Pancreas (tissue), 10 donors: ENCODE measurements around the gene LSAMP. TPM values are rescaled to one million over a fixed set of nuclear protein-coding genes. Genes with fewer than 3 reads are reported as not detected.

Experiments
- ATAC-seq, 4 donors: fragments of 200-7000 bp; cut with Tn5 transposase; one replicate each; pipeline versions ENCODE4 v1.8.0 to v1.9.1; 2020; ENCODE audit warnings: mild to moderate bottlenecking in 4 of 4, moderate library complexity in 4 of 4
- DNase-seq, 6 donors: peaks; one replicate each; pipeline ENCODE4 v3.0.0-alpha.2; 2020
- FAIRE-seq: peaks from 2 replicates; lab custom pipeline; 2012; peaks lifted over from hg19 to GRCh38; lab: Jason Lieb, UNC
- H3K27ac ChIP-seq, 4 donors: fragments of 200-600 bp; sonication (generic); 1 replicate in 3 of 4; 2 replicates in 1 of 4; pipeline versions ENCODE4 v1.5.0 to v1.8.0; 2020
- H3K27me3 ChIP-seq, 4 donors: fragments of 200-600 bp; one replicate each; pipeline ENCODE4 v1.8.0; 2021
- H3K36me3 ChIP-seq, 3 donors: fragments of 200-600 bp; sonication (generic) in 1 of 3; one replicate each; pipeline versions ENCODE4 v1.5.0 to v1.8.0; 2020 to 2021
- H3K4me1 ChIP-seq, 3 donors: fragments of 200-600 bp; one replicate each; pipeline ENCODE4 v1.8.0; 2021
- H3K4me3 ChIP-seq, 4 donors: fragments of 200-600 bp; sonication (generic) in 2 of 4; one replicate each; pipeline versions ENCODE4 v1.5.0 to v1.8.0; 2020 to 2021
- H3K9me3 ChIP-seq, 4 donors: fragments of 200-600 bp; one replicate each; pipeline ENCODE4 v1.8.0; 2021
- WGBS, 2 donors: extraction: QIAGEN DNeasy Blood & Tissue Kit; methylation state at CpG; one replicate each; pipeline ENCODE4 v1.1.7; 2013; 5-methylcytosine and 5-hydroxymethylcytosine counted together
- intact Hi-C, 3 donors: fragments of 100-400 bp; cut with DNase I; formaldehyde crosslinking; loops; one replicate each; pipeline versions ENCODE4 v1.11.1 to v1.14.2; 2022
- polyA plus RNA-seq, 2 donors: library from polyadenylated mRNA; stranded (reverse); fragments of 200-250 nt; gene quantifications; one replicate each; pipeline ENCODE4 v1.2.3, GENCODE V29; 2013
- total RNA-seq, 6 donors: library from RNA; stranded (reverse); fragmentation: NEBNext Ultra II Directional in 4 of 6; extraction: Animal tissue kit (Norgen Biotek cat#: 25700) in 4 of 6; gene quantifications; one replicate each; pipeline versions ENCODE4 v1.2.1 to v1.2.4, GENCODE V29; 2021 to 2023
- TF ChIP-seq, protein P1 (sequence below), 4 donors: fragments of 200-600 bp; sonication (generic) in 3 of 4; IDR thresholded peaks; one replicate each; pipeline versions ENCODE4 v1.5.0 to v1.8.0; 2021; ENCODE audit warnings: antibody characterized with exemption in 4 of 4
- donor health status: healthy with polysubstance abuse.
- donor health status: DM: no; HTN: no; CAD: no; lungs with moderate emphysema.
- donor health status: DM: no; HTN: no; CAD: no.
- donor health status: control.
- donor health status: control.
- donor health status: Bipolar disorder and iron deficiency.
- donor health status: DM: yes; HTN: yes; CAD: no.
- donor health status: DM: no; HTN: no; CAD: no.
- donor health status: DM: no; HTN: no; CAD: no.
- donor health status: DM: yes; HTN: yes; CAD: no.

LSAMP gene
- total and polyA plus RNA-seq, 8 donors, result 0.51 to 5.5 (median 1.5) TPM

DNA sequence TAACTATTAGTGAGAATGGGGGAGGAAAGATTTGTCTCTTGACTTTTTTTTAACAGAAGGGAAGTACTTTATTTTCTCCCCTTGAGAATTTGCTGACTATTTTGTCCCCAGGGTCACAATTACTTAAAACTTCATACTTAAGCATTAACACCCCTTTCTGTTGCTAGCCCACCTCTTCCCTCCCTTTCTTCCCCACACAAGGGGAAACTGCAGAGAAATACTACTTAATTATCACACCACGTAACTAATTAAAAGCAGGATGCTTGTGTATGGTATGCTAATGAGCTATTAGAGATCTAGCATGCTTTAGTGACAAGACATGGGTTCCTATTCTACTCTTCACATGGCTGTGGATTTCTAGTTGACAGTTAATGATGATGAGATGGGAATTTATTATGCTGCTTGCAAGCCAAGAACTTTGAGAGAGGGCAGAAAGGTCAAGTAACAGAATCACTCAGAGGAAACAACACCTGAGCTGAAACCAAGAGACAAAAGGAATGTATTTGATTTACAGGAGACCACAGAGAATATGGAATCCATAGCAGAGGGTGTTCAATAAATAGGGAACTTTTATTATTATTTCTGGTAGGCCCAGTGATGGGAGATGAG is 179.2 kb downstream of the LSAMP start:
- Histone ChIP-seq H3K36me3 (no peaks in the 10 kb centered on the region), H3K9me3 (no peaks in the 10 kb centered on the region), H3K27me3 (no peaks in the 10 kb centered on the region), H3K4me3 (no peak overlapping the region), H3K4me1 (no peaks in the 10 kb centered on the region), H3K27ac (no peak overlapping the region)
- intact Hi-C loops, result no loop called here
- no peak for DNase-seq
- ATAC-seq, result no peak
- 58 to 67% methylated on average over 1 of the region's 1 CpG for WGBS, 2 donors
- no peak for FAIRE-seq
- TF ChIP-seq, protein P1, sequence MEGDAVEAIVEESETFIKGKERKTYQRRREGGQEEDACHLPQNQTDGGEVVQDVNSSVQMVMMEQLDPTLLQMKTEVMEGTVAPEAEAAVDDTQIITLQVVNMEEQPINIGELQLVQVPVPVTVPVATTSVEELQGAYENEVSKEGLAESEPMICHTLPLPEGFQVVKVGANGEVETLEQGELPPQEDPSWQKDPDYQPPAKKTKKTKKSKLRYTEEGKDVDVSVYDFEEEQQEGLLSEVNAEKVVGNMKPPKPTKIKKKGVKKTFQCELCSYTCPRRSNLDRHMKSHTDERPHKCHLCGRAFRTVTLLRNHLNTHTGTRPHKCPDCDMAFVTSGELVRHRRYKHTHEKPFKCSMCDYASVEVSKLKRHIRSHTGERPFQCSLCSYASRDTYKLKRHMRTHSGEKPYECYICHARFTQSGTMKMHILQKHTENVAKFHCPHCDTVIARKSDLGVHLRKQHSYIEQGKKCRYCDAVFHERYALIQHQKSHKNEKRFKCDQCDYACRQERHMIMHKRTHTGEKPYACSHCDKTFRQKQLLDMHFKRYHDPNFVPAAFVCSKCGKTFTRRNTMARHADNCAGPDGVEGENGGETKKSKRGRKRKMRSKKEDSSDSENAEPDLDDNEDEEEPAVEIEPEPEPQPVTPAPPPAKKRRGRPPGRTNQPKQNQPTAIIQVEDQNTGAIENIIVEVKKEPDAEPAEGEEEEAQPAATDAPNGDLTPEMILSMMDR (IDR thresholded peaks at IDR 0.05), result no peak

- H3K9me3 ChIP-seq, result no peaks in the 10 kb centered on the region
- intact Hi-C loops, result no loop called here
- 68 to 72% methylated on average over 8 of the region's 8 CpGs for WGBS, 2 donors
- no peak overlapping the region for H3K27ac ChIP-seq
- H3K36me3 ChIP-seq, result no peaks in the 10 kb centered on the region
- TF ChIP-seq, protein P1 (IDR thresholded peaks at IDR 0.05), result no peak
- H3K4me1 ChIP-seq, result no peaks in the 10 kb centered on the region
- no peak for FAIRE-seq
- ATAC-seq, result no peak
- no peak for DNase-seq
- no peaks in the 10 kb centered on the region for H3K27me3 ChIP-seq
- H3K4me3 ChIP-seq, result no peak overlapping the region
Measured at GRCh38 chr3:116265320-116265695, 180.0 kb downstream of the LSAMP start.

DNA sequence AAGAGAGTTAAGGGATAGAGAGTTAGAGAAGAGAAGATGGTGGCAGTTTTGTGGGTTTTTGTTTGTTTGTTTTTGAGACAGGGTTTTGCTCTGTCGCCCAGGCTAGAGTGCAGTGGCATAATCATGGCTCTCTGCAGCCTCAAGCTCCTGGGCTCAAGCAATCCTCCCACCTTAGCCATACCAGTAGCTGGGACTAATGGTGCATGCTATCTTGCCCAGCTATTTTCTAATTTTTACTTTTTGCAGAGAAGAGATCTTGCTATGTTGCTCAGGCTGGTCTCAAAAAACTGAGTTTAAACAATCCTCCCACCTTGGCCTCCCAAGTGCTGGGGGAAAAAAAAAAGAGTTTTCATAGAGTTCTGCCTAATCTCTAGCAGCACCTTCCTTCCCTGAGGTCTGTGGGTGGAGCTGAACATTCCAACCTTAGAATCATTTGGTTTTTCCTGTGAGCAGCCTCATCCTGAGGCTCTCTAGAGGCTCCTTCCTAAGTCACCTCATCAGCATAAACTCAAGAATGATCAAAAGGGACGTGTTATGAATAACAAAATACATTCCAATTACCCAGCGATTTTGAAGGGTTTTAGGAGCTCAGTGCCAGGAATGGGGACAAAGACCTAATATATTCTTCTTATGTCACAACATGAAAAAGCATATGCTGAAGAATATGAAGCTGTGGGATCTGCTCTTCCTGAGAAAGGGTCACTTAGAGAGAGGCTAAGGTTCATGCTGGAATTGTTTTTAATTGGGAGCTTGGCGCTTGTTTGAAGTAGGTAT is 180.6 kb downstream of the LSAMP start:
- Histone ChIP-seq H3K27me3 (no peaks in the 10 kb centered on the region), H3K4me3 (no peak overlapping the region), H3K4me1 (no peaks in the 10 kb centered on the region), H3K9me3 (no peaks in the 10 kb centered on the region), H3K27ac (no peak overlapping the region), H3K36me3 (no peaks in the 10 kb centered on the region)
- ATAC-seq, result no peak
- intact Hi-C loops, result no loop called here
- WGBS, 2 donors, result 58 to 61% methylated on average over 4 of the region's 4 CpGs
- TF ChIP-seq, protein P1 (IDR thresholded peaks at IDR 0.05), result no peak
- no peak for DNase-seq
- no peak for FAIRE-seq

DNA sequence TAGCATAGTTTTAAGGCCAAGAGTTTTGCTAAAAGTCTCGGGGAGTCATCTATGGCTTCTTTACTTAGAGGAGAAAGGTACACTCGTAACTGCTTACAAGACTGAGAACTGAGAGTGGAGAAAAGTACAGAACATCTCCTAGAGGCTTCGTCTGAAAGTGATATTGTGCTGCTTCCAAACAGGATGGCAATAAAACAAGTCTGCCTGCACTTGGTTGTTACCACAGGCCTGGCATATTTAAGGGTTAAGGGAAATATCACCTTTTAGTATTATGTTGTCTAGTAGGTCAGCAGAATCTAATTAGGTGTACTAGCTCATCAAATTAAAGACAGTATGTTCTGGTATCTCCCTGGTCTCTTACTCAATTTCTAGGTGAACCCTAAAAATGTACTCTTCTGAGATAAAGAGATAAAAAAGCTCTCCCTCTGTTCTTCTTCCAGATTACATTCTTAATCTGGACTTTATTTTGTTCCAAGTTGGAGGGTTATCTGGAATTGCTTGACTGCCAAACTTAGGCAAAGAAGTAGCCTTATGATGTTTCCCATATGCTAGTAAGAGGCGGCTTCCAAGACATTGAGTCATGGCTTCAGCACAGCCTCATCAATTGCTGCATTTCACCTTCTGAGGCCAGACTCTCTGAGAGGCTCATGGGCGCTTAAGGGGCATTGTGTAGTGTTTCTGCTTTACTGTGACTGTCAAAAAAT is 181.3 kb downstream of the LSAMP start:
- no peak for DNase-seq
- no peak for FAIRE-seq
- WGBS, 2 donors, result 52% methylated on average over 5 of the region's 5 CpGs
- TF ChIP-seq, protein P1 (IDR thresholded peaks at IDR 0.05), result no peak
- H3K4me1 ChIP-seq, result no peaks in the 10 kb centered on the region
- no peak overlapping the region for H3K27ac ChIP-seq
- H3K36me3 ChIP-seq, result no peaks in the 10 kb centered on the region
- ATAC-seq, result no peak
- H3K27me3 ChIP-seq, result no peaks in the 10 kb centered on the region
- H3K9me3 ChIP-seq, result no peaks in the 10 kb centered on the region
- intact Hi-C loops, result no loop called here
- no peak overlapping the region for H3K4me3 ChIP-seq
